GM21576 (cell line): Measurements from ENCODE around the gene ADH5.
"Not testable (repeated sequence)": the region's sequence is repeated elsewhere in the genome, so short reads cannot be mapped to it uniquely, and the experiment has no call there.

Experiments used
- ATAC-seq: cut with Tn5 transposase; IDR thresholded peaks from one replicate; pipeline ENCODE4 v1.9.1; 2021; ENCODE audit warnings: mild to moderate bottlenecking, moderate library complexity; ENCODE audit not compliant: unreplicated experiment

The ADH5 gene

DNA sequence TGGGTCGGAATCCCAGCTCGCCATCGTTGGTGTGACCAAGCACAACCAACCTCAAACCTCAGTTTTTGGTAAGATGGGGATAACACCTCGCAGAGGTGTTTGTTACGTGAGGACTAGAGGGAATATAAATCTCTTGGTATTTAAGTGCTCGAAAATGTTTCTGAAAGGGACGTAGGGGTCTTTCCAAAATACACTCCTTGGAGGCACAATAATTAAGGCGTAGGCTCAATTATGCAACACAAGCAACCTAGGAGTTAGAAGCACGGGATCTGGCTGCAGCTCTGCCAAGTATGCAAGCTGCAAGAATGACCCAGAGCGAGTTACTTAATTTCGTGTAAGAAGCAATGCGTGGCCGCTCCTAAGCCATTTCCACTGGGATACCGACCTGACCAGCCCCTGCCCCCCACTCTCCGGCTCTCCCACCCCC is 552 bp downstream of the ADH5 start:
- ATAC-seq: peak; percentile 21

DNA sequence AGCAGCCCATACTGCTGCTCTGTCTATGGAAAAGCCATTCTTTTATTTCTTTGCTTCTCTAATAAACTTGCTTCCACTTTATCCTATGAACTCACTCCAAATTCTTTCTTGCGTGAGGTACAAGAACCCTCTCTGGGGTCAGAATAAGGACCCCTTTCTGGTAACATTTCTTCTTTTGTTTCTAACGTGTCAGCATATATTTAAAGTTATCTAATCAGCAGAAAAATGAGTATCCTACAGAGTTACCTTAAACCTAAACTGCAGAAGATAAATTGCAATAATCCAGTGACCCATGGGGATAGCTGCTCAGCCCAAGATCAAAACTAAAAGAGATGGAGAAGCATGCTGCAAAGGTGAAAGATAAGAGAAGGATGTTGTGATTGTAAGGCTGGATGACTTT is 4.0 kb downstream of the ADH5 start:
- no peak for ATAC-seq

DNA sequence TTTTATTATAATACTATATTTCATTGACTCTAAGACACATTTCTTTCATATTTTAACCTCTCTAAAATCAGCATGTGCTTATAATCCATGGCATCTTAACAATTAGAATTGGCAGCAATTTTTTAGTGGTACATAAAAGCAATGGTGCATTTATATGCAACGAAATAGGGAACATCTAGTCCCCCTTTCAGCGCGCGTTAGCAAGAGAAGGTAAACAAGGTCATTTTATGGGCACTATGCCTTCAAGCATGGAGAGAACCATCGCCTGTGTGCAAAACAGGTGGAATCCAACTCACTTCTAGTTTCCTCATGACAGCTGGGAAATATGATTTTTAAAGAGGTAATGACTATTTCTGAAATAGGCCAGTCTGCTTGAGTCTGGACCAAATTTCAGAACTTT is 6.4 kb downstream of the ADH5 start:
- ATAC-seq: no peak

DNA sequence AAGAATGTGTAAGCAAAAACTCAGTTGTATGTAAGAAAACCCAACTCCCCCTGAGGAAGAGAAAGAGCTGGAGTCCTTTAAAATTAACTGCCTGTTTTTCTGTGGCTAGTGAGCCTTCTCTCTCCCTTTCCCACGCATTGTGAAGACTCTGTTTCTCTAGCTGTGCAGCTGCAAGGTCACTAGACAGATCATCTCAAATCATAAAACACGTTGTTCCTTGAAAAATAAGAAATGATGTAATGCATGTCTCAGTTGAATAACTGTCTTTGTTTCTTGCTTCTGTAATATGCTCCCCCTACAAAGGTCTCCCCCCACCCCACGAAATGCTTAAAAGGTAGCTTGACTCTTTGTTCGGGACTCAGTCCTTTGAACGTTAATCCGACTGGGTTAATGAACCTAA is 7.7 kb downstream of the ADH5 start:
- ATAC-seq: not testable (repeated sequence)

DNA sequence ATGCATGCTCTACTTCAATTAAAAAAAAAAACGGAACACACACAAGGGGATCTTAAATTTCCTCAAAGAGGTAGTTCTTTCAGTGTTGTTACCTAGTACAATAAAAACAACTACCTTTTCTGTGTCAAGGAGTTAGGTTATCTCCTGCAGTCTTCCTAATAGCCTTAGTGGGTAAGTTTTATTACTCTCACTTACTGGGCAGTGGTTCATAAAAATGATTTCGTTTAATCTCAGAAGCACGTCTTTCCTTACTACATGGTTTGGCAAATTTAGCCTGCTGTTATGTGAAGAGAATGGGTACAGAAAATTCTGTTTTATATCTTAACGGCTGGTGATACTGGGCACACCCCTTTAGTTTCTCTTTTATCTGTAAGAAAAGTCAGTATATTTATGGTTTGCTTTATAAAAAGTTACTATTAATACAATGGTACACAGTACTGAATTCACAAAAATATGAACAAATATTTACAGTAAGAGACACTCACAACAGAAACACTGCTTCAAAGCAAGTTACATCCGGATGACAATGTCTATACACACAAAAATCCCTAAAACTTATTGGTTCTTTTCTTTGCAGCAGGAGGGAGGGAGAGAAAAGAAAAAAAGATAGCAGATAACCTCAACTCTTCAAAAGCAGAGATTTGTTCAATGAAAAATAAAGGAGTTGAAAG is 8.8 kb downstream of the ADH5 start:
- ATAC-seq: no peak

DNA sequence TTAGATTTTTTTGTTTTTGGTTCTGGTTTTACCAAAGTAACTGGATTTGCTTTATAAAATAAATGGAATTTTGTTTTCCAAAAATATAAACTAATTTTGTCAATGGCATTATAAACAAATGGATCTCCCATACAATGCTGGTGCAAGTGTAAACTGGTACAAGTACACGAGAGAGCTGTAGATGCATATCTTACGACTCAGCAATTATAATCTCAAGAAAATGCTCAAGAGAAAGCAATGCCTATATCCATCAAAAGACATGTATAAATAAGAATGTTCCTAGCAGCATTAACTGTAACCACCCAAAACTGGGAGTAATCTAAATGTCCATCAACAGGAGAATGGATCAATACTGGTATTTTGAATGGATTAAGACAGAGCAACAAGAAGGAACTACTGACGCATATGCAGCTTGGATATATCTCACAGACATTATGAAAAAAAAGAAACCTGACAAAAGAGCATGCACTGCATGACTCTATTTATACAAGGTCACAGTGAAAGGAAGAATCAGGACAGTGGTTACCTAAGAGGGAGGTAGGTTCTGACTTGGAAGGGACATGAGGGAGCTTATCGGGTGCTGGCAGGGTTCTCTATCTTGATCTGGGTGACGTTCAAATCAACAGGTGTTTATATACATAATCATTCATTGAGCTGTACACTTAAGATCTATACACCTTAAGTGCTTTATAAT is 9.5 kb downstream of the ADH5 start:
- no peak for ATAC-seq

DNA sequence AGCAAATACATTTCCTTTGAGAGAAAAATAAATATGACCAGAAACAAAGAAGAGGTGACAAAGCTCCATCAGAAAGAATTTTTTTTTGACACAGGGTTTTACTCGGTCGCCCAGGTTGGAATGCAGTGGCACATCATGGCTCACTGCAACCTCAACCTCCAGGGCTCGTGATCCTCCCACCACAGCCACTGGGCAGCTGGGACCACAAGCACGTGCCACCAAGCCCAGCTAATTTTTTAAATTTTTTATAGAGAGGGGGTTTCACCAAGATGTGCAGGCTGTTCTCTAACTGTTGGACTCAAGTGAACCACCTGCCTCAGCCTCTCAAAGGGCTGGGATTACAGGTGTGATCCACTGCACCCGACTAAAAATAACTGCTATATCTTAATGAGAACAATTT is 10.3 kb downstream of the ADH5 start:
- no peak for ATAC-seq

DNA sequence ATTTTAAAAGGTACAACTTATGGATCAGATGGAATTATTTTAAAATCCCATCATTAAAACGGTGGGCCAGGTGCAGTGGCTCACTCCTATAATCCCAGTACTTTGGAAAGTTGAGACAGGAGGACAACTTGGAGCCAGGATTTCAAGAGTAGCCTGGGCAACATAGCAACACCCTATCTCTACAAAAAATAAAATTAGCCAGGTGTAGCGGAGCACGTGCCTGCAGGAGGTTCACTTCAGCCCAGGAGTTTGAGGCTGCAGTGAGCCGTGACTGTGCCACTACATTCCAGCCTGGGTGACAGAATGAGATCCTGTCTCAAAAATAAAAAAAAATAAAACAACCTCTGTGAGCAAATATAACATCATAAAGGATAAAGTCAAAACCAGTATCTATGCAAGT is 11.4 kb downstream of the ADH5 start:
- no peak for ATAC-seq

DNA sequence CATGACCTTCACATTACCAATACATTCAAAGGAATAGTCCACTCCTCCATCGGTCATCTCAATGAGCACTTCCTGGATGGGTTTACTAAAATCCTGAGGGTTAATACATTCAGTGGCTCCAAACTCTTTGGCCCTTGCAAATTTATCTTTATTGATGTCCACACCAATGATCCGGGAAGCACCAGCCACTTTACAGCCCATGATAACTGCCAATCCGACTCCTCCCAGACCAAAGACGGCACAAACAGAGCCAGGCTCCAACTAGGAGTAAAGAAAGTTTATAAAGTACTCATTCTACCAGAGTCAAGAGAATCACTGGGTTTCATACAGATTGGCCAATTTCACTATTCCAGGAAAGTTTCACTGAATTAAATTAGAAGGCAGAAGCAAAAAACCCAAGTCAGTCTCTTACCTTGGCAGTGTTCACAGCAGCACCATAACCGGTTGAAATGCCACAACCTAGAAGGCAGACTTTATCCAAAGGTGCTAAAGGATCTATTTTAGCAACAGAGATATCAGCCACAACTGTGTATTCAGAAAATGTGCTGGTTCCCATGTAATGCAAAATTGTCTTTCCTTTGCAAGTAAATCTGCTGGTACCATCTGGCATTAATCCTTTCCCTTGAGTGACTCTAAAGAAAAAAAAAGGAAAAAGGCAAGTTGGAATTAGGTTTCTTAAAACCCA is 12.2 kb downstream of the ADH5 start:
- ATAC-seq: no peak

DNA sequence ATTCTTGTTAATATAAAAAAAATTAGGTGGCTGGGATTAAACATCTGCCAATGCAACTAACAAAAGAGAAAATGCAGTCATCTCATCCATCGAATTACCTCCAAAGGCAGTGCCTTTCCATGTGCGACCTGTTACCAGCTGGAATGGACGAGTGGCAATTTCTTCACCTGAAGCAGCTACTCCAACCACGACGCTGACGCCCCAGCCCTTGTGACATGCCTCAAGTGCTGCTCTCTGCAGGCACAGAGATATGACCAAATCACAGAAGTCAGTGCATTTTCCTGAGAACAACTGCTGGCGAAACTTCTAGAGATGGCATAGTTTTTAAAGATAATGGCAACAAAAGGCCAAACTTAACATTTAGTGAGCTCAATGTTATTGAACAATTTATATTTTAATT is 13.8 kb downstream of the ADH5 start:
- no peak for ATAC-seq

DNA sequence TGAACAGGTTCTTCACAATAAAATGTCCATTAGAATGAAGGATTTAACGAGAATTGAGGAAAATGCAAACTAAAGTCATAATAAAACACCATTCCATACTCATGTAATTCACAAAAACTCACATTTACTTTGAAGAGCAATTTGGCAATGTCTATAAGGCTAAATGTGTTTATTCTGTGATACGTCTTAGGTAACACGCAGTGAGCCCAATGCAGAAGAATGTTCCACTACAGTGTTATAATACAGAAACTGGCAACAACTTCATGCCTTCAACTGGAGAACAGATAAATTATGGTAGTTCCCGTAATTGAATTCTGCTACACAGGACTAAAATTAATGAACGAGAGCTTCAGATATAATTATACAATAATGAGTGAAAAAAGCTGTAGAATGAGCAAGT is 17.4 kb downstream of the ADH5 start:
- no peak for ATAC-seq

DNA sequence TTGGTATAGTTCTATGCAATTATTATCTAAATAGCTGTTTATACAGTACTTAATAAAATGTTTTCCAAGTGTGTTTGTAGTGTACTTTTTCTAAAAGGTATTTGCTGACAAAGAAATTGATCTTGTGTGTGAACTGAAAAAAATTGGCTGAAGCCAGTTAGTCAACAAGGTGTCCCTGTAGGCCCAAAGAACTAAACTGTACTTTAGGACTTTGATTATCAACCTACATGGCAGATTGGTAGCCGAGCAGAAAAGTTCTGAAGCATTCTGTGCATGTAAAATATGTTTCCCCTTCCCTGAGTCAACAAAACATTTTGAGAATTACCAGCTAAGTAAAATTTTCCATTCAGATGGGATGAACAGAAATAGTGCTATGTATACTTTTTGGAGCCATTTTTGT is 21.0 kb downstream of the ADH5 start:
- no peak for ATAC-seq

DNA sequence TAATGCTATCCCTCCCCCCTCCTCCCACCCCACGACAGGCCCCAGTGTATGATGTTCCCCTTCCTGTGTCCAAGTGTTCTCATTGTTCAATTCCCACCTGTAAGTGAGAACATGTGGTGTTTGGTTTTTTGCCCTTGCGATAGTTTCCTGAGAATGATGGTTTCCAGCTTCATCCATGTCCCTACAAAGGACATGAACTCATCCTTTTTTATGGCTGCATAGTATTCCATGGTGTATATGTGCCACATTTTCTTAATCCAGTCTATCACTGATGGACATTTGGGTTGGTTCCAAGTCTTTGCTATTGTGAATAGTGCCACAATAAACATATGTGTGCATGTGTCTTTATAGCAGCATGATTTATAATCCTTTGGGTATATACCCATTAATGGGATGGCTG is 23.1 kb downstream of the ADH5 start:
- not testable (repeated sequence) for ATAC-seq

DNA sequence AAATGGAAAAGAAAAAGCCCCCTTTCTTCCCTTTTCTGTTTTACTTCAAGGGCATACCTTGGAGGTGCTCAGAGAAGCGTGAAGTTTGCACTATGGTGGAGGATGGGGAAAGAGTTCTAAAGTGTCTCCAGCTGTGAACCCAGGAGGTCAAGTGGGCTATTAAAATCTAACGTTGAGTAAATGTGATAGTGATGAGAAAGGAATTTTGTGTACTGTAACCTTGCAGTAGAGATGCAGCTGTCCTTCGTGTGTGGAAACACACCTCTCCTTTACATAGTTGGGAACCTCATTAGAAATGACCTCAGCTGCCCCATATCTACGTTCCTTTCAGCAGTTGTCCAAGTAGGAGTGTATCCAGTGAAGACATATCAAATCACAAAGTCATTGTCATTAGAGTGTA is 26.5 kb downstream of the ADH5 start:
- peak; percentile 70 for ATAC-seq

DNA sequence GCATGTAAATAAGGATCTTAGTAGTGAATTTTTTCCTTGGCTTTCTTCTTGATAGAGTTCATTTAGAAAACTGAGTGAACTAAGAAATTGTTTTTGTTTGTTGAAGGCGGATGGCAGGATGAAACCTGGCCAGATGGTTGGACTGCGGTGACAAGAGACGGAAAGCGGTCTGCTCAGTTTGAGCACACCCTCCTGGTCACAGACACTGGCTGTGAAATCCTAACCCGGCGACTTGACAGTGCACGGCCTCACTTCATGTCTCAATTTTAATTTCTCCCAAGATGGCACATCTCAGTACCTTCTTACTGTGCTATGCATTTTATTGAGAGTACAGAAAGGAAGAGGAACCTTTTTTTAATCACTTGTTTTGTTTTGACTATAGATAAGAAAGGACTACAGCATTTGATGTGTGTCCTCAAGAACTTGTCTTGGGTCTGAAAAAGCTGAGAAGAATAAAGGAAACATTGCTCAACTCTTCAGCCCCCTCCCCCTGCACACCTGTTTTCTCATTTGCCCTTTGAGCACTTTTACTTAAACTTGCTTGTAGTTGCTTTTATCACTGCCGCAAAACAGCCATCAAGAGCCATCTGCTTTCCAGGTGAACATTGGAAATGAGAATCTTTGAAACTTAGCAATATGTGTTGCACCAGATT is 27.4 kb downstream of the ADH5 start:
- no peak for ATAC-seq

DNA sequence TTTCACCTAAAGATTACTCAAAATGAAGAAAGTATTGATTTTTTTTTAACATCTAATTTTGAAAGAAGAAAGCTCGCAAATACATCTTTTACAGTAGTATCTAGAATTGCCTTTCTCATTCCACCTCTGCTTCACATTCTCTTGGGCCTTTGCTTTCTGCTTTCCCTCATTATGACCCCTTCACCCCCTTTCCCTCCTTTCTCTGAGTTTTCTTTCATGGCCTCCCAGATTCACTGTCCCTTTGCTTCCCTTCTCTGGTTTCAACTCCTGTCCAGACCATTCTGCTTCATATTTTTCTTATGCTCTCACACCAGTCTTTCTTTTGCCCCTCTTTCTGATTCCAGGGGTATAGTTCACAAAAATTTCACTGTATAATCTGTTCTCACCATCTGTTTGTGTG is 29.0 kb downstream of the ADH5 start:
- ATAC-seq: no peak

DNA sequence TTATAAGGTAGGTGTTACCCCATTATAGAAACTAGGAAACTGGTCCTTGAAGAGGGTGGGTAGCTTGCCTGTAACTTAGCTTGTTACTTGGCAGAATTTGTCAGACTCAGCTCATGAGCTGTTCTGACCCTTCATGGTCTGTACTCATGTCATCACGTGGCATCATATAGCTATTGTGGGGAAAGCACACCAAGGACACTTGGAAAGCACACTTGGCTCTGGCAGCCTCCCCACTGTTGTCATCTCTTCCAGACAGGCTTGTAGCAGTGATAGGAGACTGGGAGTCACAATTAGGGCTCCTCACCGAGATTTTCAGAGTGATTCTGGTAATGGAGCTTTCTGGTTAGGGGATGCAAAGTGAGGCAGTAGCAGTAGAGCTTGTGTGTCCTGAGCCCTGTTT is 30.4 kb downstream of the ADH5 start:
- no peak for ATAC-seq

DNA sequence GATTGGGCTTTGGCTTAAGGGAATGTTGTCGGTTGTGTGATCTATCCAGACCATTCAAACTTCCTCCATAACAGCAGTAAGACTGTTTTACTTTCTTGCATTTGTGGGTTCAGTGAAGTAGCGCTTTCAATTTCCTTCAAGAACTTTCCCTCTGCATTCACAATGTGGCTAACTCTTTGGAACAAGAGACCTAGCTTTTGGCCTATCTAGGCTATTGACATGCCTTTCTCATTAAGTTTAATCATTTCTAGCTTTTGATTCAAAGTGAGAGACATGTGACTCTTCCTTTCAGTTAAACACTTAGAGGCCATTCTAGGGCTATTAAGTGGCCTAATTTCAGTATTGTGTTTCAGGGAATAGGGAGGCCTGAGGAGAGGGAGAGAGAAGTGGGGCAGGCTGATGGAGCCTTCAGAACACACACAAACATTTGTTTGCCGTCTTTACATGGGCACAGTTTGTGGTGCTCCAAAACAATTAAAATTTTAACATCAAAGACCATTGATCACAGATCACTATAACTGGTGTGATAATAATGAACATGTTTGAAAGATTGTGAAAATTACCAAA is 34.1 kb downstream of the ADH5 start:
- no peak for ATAC-seq

DNA sequence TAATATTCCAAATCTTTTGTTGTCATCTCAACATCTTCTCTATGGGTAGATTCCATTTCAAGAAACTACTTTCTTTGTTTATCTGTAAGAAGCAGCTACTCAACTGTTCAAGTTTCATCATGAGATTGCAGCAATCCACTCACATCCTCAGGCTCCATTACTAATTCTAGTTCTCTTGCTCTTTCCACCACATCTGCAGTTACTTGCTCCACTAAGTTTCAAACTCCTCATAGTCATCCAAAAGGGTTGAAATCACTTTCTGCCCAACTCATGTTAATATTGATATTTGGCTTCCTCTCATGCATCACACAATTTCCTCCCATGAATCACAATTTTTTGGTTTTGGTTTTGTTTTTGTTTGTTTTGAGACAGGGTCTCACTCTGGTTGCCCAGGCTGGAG is 35.7 kb downstream of the ADH5 start:
- no peak for ATAC-seq

DNA sequence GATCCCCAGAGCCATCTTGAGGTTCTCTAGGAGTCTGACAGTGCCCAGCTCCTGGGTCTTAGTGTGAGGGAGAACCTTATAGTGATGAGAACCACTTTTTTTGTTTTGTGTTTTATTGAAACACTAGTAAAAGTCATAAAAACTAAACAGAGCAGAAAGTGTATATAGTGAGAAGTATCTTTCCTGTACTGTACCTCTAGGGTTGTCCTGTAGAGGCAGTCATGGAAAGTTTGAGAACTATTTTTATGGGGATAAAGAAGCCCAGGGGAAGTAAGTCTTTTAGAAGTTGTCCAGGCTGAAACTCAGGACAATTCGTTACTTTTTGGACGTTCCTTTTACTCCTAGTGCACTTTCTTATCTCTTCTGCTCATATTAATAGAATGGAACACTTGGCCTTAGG is 40.9 kb downstream of the ADH5 start:
- ATAC-seq: no peak

DNA sequence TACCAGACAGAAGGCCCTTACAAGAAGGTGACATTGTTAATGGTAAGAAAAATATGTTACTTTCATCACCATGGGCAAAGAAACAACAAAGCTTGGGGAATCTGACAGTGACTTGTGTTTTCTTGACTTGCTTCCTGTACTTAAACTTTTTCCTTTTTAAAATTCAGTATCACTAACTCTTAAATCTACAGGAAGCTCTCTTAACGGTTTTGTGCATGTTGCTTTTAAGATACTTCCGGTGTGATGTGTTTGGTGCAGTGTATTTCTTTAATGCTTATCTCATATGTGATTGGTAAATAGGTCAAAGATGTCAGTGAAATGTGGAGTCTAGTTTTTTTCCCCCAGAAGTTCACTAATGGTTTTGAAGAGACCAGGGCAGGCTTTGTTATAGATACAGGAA is 45.2 kb downstream of the ADH5 start:
- no peak for ATAC-seq
